Stimulated activated naive CD8-positive, alpha-beta T cell treated with anti-CD3 and anti-CD28 coated beads, Interleukin-15, amount 100 ng/mL, for 72 hours (primary cell): ENCODE results near the gene AFAP1L2.
A peak's percentile ranks its signal among the peaks of the same experiment; 100 is the strongest.

Experiments used
- ATAC-seq: fragments of 150-1000 bp; cut with Tn5 transposase; 2 replicates; pipeline ENCODE4 v1.10.0; 2021; ENCODE audit warnings: mild to moderate bottlenecking, moderate library complexity
- DNase-seq, 2 donors: peaks; one replicate each; pipeline ENCODE4 v3.0.0; 2021 to 2022
- H3K27ac Mint-ChIP-seq, 2 donors: one replicate each; pipeline ENCODE4 v1.8.0; 2022; ENCODE audit warnings: mild to moderate bottlenecking in 2 of 2, mixed read lengths in 2 of 2, moderate library complexity in 2 of 2
- H3K27me3 Mint-ChIP-seq: one replicate; pipeline ENCODE4 v1.8.0; 2022; ENCODE audit warnings: mixed read lengths
- H3K4me1 Mint-ChIP-seq: one replicate; pipeline ENCODE4 v1.8.0; 2022; ENCODE audit warnings: mild to moderate bottlenecking, mixed read lengths
- H3K4me3 Mint-ChIP-seq, 2 donors: one replicate each; pipeline ENCODE4 v1.8.0; 2022; ENCODE audit warnings: mild to moderate bottlenecking in 2 of 2, mixed read lengths in 2 of 2, moderate library complexity in 1 of 2
- H3K9me3 Mint-ChIP-seq, 2 donors: one replicate each; pipeline ENCODE4 v1.8.0; 2022; ENCODE audit warnings: mixed read lengths in 2 of 2

The AFAP1L2 gene

DNA sequence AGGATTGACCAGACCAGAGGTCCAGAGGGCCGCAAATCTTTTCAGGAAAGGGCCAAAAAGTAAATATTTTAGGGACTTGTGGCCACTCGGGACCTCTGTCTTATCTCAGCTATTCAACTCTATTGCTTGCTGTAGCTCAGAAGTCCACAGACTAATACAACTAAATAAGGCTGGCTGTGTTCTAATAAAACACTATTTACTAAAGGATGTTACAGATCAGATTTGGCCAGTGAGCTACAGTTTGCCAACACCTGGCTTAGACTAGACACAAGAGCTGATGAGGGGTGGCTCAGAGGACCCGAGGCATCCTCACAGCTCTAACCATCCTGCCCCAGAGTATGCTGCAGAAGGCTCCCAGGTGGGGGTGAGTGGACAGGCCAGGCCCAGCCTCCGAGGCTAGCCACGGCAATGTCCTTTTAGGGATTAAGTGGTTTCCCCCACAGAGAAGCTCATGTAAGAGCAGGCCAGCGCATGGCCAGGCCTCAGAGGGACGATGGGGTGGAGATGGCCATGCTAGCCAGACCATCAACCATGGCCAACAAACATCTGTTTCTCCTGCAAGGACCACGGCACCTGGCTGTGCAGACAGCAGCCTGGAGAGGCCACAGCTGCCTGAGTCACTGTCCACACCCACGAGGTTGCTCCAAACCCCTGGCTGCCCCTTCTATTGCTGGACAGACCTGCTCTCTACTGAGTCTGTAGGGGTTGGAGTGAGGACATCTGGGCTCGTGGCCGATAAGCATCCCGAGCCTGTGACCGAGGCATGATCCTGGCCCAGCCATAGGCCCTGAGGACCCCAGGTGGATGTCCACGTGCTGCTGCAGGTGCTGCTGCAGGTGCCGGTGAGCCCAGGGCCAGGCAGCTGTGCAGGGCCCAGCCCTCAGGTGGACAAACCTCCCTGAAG lies 76.5 kb downstream of the AFAP1L2 start:
- Mint-ChIP-seq H3K9me3 (no peaks in the 10 kb centered on the region), H3K27ac (peak overlapping the region in 1 of 2 donors; percentile 59), H3K4me1 (peaks cover 18% of the 10 kb centered on the region), H3K4me3 (no peak overlapping the region), H3K27me3 (no peaks in the 10 kb centered on the region)
- ATAC-seq: no peak
- DNase-seq: no peak

DNA sequence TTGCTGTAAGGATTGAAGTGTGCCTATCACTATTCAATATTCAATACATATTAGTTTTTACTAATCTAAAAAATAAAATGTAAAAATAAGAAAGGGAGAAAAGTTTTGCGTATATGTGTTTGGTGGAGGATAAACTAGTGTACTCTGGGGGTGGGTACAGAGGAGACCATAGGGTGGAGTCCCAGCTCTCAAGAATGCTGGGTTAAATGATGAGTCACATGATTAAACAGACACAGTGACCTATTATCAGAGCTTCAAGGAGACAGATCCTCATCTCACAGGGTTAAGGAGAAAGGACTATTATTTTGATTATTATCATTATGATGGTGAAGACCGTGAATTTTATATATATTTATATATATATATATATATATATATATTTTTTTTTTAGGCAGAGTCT lies 77.5 kb downstream of the AFAP1L2 start:
- no peak for ATAC-seq
- Mint-ChIP-seq H3K4me3 (no peak overlapping the region), H3K4me1 (peaks cover 17% of the 10 kb centered on the region), H3K9me3 (no peaks in the 10 kb centered on the region), H3K27ac (peak overlapping the region in 1 of 2 donors; percentile 75), H3K27me3 (no peaks in the 10 kb centered on the region)
- no peak for DNase-seq

DNA sequence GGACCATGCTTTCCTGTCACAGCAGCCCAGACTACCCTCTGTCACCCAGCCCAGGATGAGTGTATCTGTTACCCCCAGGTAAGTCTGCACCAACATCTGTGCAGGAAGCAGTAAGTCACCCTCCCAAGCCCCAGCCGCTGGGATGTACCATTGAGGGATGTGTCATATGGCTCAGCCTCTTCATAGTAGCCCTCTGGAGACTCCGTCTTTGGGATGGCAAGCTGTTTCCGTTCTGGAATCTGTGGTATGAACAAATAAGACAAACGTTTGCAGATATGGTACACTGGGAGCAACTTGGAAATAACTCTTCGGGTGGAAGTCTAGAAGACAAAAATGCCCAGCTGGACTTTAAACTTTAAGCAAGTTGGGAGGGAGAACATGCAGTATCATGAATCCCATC lies 81.3 kb downstream of the AFAP1L2 start:
- Mint-ChIP-seq H3K4me1 (no peaks in the 10 kb centered on the region), H3K27ac (no peak overlapping the region), H3K27me3 (no peaks in the 10 kb centered on the region), H3K4me3 (no peak overlapping the region), H3K9me3 (no peaks in the 10 kb centered on the region)
- ATAC-seq (no peak), DNase-seq (no peak)

DNA sequence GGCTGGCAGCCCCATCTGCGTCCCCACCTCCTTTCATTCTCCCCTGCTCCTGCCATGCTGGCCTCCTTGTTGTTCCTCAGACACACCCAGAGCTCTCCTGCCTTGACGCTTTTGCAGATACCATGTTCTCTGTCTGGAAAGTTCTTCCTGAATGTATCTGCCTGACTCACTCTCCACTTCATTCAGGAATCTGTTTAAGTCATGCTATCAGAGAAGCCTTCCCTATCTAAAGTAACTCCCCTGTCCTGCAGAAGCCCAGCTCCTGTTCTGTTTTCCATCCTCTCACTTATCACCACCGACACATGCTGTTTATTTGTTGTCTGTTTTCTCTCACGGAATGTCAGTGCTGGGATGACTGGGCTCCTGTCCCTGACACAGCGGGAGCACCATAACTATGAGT lies 82.0 kb downstream of the AFAP1L2 start:
- ATAC-seq (no peak), DNase-seq (no peak)
- no peaks in the 10 kb centered on the region for H3K27me3 Mint-ChIP-seq
- no peak overlapping the region for H3K4me3 Mint-ChIP-seq
- H3K4me1 Mint-ChIP-seq: no peaks in the 10 kb centered on the region
- no peaks in the 10 kb centered on the region for H3K9me3 Mint-ChIP-seq
- H3K27ac Mint-ChIP-seq: no peak overlapping the region

DNA sequence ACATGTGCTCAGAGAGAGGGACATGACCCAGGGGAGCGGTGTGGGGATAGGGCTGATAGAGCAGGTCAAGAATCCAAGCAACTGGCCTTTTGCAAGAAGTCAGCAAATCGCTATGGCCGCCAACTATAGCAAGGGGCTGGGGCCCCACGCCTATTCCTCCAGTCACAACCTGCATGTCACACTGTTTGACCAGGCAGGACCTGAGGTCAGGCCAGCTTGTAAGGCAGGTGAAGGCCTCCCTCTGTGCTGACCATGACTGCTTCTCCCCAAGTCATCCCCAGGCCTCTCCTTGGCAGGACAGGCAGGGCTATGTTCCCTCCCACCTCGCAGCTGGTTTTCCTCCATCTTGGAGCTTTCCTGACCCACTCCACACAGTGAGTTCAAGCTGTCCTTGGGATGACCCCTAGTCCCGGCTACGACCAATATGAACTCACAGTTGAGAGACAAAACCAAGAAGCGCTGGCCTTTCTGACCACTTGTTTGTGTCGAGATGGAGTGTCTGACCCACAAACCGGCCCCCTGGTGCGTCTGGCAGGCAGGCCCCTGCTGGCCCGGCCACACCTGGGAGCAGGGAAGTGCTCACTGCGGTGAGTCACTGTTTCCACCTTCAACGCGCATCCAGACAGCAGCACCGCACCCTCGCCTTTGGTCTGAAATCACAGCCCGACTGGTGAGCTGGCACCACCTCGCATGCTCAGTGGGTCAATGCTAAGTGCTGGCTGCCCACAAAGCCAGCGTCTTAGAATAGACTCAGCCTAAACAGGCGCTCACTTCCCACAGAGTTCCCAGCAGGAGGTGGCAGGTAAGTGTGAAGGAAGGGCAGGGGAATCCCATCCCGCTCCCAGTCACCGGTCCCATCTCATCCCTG lies 83.8 kb downstream of the AFAP1L2 start:
- Mint-ChIP-seq H3K9me3 (no peaks in the 10 kb centered on the region), H3K4me3 (no peak overlapping the region), H3K4me1 (no peaks in the 10 kb centered on the region), H3K27me3 (peaks cover 11% of the 10 kb centered on the region), H3K27ac (no peak overlapping the region)
- DNase-seq (no peak), ATAC-seq (no peak)

DNA sequence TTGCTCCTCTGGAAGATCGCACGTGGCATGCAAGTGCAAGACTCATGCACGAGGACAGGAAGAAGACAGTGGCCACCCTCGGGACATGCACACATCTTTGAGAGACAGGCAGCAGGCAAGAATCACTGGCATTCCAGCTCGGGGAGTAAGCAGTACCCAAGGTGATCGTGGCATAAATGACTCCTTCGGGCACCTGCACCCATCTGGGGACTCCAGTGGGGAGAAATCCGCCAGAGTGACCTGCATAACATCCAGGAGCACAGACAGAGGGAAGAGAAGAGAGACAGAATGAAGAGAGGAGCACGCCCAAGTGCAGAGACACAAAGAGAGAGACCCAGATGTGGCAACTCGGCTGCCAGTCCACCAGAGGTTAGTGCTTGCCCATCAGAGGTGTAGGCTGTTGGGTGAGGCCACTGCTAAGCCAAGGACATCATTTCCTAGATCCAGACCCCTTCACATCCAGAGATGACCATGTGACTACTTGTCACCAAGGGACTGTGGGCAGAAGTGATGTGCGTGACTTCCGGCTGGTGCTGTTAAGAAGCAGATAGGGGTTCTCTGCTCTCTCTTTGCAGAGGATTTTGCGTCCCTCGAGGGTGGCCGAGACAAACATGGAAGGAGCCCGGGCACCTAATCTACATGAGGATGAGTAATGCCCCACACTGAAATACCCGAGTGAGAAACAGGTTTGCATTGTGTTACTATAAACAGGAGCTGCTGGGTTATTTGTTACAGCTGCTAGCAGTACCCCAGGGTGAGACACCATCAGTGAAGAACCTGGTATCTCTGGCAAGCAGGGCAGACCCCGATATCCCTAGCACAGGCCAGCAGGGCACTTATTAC lies 84.7 kb downstream of the AFAP1L2 start:
- H3K27me3 Mint-ChIP-seq: peaks cover 11% of the 10 kb centered on the region
- H3K4me1 Mint-ChIP-seq: no peaks in the 10 kb centered on the region
- H3K27ac Mint-ChIP-seq: no peak overlapping the region
- ATAC-seq (peak; percentile 35), DNase-seq (no peak)
- H3K9me3 Mint-ChIP-seq: no peaks in the 10 kb centered on the region
- no peak overlapping the region for H3K4me3 Mint-ChIP-seq

DNA sequence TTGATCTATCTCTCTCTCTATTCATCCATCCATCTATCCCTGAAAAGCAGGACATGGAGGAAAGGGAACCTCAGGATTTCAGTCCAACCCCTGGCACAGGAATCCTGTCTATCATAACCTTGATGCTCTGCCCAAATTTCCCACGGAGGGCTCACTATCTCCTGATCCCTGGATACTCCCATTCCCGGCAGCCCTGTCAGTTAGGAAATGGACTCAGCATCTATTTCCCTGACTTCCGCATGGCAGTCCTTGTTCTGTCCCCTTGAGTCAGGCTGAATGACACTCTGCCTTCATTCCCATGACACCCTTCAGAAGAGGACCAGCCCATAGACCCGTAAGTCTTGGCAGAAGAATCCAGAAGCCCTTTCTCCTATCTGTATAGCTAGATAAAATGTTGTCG lies 87.6 kb downstream of the AFAP1L2 start:
- no peak for DNase-seq
- H3K27me3 Mint-ChIP-seq: peaks cover 11% of the 10 kb centered on the region
- no peak overlapping the region for H3K4me3 Mint-ChIP-seq
- no peak for ATAC-seq
- H3K4me1 Mint-ChIP-seq: no peaks in the 10 kb centered on the region
- H3K27ac Mint-ChIP-seq: peak overlapping the region in 1 of 2 donors; percentile 15
- H3K9me3 Mint-ChIP-seq: no peaks in the 10 kb centered on the region

DNA sequence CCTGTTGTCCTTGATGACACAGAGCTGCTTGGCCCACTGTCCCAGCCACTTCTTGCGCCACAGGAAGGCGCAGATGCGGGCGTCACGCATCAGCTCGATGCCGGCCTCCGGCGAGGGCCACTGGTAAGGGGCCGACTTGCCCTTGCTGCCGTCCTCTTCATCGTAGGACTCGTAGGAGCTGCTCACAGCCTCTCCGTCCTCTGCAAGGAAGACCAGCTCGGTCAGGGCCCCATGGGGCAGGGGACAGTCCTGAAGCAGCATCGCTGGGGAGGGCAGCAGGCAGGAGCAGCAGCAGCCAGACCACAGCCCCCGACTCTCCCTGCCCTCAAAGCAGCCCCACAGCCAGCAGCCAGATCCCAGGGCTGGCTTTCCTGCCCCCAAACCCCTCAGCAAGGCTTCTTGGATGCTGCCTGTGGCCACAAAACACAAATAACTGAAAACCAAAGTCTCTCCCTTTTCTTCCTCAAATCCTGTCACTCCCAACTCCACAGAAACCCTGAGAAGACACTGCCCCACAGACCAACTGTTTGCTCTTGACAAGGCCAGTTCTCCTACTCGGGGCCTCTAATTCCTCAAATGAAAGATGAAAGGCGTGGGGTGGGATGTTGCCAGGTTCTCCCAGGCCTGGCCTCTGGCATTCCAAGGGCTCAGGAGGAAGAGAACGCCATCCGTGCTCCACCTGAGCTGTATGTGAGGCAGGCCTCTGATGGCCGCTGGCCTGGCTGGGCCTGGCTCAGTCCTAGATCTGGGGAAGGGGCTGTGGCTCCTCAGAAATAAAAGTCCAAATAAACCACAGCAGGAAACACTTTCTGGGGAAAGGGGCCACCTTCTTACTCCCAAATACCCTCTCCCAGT lies 88.5 kb downstream of the AFAP1L2 start:
- Mint-ChIP-seq H3K4me1 (peaks cover 4% of the 10 kb centered on the region), H3K27ac (peak overlapping the region in 1 of 2 donors; percentile 84), H3K27me3 (peaks cover 11% of the 10 kb centered on the region), H3K9me3 (no peaks in the 10 kb centered on the region), H3K4me3 (no peak overlapping the region)
- DNase-seq (no peak), ATAC-seq (no peak)

DNA sequence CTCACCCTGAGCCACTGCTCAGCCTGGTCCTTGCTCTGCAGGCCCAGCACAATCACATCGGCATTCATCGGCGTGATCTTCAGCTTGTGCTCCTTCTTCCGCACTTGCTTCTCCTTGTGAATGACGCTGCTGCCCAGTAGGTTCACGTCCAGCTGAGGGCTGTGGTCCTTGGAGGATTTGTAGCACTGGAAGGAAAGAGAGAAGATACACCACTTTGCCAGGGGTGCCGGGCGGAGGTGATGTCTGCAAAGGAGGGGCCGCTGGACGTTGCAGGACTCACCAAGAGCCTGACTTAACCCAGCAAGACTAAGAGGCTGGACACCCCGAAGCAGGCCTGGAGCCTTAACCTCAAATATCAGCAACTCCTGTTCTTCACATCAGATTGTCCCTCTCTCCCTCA lies 90.4 kb downstream of the AFAP1L2 start:
- DNase-seq: no peak
- no peak for ATAC-seq
- peaks cover 11% of the 10 kb centered on the region for H3K4me1 Mint-ChIP-seq
- peaks cover 11% of the 10 kb centered on the region for H3K27me3 Mint-ChIP-seq
- no peaks in the 10 kb centered on the region for H3K9me3 Mint-ChIP-seq
- H3K27ac Mint-ChIP-seq: no peak overlapping the region
- no peak overlapping the region for H3K4me3 Mint-ChIP-seq

DNA sequence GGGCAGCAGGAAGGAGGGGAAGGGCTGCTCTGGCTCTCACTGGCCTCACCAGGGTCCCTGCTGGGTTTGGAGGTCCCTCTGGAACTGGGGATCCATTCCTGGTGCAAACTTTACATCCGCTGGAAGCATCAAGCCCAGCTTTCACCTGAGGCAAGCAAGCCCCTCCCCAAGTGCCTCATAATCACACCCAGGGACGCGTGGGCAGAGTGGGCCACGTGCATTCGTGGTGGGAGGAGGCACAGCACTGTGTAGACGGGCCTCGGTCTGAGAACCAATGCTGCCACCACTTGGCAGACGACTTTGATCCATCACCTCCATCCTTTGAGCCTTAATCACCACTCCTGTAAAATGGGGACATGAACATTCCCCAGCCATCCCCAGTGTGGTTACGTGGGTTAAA lies 91.2 kb downstream of the AFAP1L2 start:
- H3K9me3 Mint-ChIP-seq: no peaks in the 10 kb centered on the region
- DNase-seq (no peak), ATAC-seq (no peak)
- H3K27ac Mint-ChIP-seq: no peak overlapping the region
- H3K4me3 Mint-ChIP-seq: no peak overlapping the region
- H3K27me3 Mint-ChIP-seq: peaks cover 11% of the 10 kb centered on the region
- H3K4me1 Mint-ChIP-seq: peaks cover 19% of the 10 kb centered on the region

DNA sequence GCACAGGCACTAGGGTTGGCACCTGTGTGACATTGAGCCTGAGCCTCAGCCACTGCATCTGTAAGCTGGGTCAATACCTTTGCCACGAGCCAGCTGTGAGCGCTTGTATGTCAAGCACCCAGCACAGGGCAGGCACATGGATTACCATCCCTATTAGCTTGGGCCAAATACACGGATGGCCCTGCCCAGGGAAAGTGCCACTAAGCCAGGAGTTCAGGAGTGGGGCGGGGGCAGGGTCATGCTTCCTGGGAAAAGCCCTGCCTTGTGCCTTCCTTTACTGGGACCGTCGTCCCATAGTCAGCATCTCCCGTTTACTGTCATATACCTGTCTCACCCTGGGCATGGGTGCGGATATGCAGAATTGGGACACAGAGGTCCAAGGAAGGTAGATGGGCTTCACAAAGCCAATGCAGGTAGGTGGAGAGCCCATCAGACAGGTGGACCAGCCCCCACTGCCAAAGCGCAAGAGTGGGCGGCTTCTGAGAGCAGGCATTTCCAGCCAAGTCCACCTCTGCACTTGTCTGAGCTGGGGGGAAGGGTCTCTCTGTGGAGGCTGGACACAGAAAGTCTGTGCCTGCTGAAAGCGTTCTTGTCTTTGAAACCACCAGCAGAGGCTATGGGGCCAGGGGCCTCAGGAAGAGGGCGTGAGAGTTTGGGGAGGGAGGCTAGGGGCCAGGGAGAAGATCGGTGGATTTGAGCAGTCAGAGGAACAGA lies 92.6 kb downstream of the AFAP1L2 start:
- ATAC-seq (no peak), DNase-seq (no peak)
- no peak overlapping the region for H3K27ac Mint-ChIP-seq
- H3K4me3 Mint-ChIP-seq: no peak overlapping the region
- H3K27me3 Mint-ChIP-seq: peaks cover 7% of the 10 kb centered on the region
- peaks cover 34% of the 10 kb centered on the region for H3K4me1 Mint-ChIP-seq
- H3K9me3 Mint-ChIP-seq: no peaks in the 10 kb centered on the region

DNA sequence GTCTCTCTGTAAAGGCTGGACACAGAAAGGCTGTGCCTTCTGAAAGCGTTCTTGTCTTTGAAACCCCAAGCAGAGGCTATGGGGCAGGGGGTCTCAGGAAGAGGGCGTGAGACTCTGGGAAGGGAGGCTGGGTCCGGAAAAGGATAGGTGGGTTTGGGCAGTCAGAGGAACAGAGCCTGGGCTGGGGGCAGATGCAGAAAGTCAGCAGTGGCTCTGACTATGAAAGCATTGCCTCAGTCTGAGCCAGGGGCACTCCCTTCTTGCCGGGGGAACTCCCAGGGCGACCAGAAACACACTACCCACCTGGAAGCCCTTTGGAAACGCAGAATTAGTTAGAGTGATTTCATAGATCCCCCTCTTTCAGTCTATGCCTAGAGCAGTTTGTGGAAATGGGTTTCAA lies 93.3 kb downstream of the AFAP1L2 start:
- no peak for ATAC-seq
- peak overlapping the region in 1 of 2 donors; percentile 69 for H3K27ac Mint-ChIP-seq
- H3K27me3 Mint-ChIP-seq: peaks cover 1% of the 10 kb centered on the region
- H3K9me3 Mint-ChIP-seq: no peaks in the 10 kb centered on the region
- no peak overlapping the region for H3K4me3 Mint-ChIP-seq
- DNase-seq: no peak
- H3K4me1 Mint-ChIP-seq: peaks cover 34% of the 10 kb centered on the region

DNA sequence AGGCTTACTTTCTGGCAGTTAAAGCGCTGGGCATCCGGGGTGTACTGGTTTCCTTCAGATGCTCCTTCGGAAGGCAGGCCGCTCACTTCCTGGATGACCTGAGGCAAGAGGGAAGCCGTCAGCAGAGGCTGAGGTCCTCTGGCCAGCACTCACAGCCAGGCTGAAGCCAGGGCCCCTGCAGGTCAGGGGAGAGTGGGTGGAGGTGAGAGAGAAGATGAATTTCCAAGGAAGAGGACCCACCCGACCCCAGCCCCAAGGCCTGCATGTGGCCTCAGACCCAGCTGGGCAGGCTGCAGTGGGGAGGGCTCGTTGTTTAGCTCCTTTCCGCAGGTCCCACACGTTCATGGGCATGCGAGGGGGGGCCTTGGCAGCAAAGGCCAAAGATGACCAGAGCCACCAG lies 94.0 kb downstream of the AFAP1L2 start:
- DNase-seq (no peak), ATAC-seq (no peak)
- peak overlapping the region in 1 of 2 donors; percentile 89 for H3K27ac Mint-ChIP-seq
- H3K9me3 Mint-ChIP-seq: no peaks in the 10 kb centered on the region
- H3K4me1 Mint-ChIP-seq: peaks cover 34% of the 10 kb centered on the region
- no peak overlapping the region for H3K4me3 Mint-ChIP-seq
- H3K27me3 Mint-ChIP-seq: no peaks in the 10 kb centered on the region

DNA sequence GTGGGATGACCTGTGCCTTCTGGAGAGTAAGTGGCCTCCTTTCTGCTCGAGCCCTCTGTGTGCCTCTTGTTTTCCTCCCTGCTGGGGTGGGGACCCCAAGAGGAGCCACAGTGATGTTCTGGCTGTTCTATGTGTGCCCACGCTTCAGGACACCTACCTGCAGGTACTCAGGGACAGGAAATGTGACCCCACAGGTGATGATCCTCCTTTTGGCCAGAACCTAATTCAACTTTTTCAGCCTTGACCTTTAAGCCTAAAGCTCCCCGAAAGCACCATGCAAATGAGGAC lies 95.0 kb downstream of the AFAP1L2 start:
- Mint-ChIP-seq H3K27me3 (no peaks in the 10 kb centered on the region), H3K27ac (no peak overlapping the region), H3K4me1 (peaks cover 39% of the 10 kb centered on the region), H3K9me3 (no peaks in the 10 kb centered on the region), H3K4me3 (no peak overlapping the region)
- no peak for ATAC-seq
- no peak for DNase-seq
